ENCODE data around the gene EVL. TPM values are rescaled to one million over a fixed set of nuclear protein-coding genes. Genes with fewer than 3 reads are reported as not detected.

Gene EVL
- total and polyA plus RNA-seq, 10 of the 15 experiments (the other 5 are each of a cell fraction or from before 2014, with no cell fraction given) = 11.9 to 341 (median 89.8) TPM

- TF ChIP-seq ZNF687 (IDR thresholded peaks at IDR 0.05) (no peak), RFX5 (IDR thresholded peaks at IDR 0.05; ENCODE audit: low read depth, low read length) (no peak), NFIC (IDR thresholded peaks at IDR 0.05; ENCODE audit: low read depth, low read length) (no peak), CHD1 (IDR thresholded peaks at IDR 0.05; ENCODE audit: low read depth, low read length) (no peak), TCF12 (IDR thresholded peaks at IDR 0.05; ENCODE audit: low read depth, low read length) (no peak), MTA2 (IDR thresholded peaks at IDR 0.05; ENCODE audit: low read depth) (no peak), PML (IDR thresholded peaks at IDR 0.05; ENCODE audit: low read length) (no peak), RUNX3 (IDR thresholded peaks at IDR 0.05; ENCODE audit: low read length) (no peak), ZNF384 (IDR thresholded peaks at IDR 0.05; ENCODE audit: borderline replicate concordance, low read depth, low read length) (no peak), HDAC2 (IDR thresholded peaks at IDR 0.05) (no peak), YY1 (IDR thresholded peaks at IDR 0.05; ENCODE audit: low read depth, low read length) (no peak)
- TF ChIP-seq, protein P1, sequence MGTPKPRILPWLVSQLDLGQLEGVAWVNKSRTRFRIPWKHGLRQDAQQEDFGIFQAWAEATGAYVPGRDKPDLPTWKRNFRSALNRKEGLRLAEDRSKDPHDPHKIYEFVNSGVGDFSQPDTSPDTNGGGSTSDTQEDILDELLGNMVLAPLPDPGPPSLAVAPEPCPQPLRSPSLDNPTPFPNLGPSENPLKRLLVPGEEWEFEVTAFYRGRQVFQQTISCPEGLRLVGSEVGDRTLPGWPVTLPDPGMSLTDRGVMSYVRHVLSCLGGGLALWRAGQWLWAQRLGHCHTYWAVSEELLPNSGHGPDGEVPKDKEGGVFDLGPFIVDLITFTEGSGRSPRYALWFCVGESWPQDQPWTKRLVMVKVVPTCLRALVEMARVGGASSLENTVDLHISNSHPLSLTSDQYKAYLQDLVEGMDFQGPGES (IDR thresholded peaks at IDR 0.05) = no peak
- TF ChIP-seq, protein P2, sequence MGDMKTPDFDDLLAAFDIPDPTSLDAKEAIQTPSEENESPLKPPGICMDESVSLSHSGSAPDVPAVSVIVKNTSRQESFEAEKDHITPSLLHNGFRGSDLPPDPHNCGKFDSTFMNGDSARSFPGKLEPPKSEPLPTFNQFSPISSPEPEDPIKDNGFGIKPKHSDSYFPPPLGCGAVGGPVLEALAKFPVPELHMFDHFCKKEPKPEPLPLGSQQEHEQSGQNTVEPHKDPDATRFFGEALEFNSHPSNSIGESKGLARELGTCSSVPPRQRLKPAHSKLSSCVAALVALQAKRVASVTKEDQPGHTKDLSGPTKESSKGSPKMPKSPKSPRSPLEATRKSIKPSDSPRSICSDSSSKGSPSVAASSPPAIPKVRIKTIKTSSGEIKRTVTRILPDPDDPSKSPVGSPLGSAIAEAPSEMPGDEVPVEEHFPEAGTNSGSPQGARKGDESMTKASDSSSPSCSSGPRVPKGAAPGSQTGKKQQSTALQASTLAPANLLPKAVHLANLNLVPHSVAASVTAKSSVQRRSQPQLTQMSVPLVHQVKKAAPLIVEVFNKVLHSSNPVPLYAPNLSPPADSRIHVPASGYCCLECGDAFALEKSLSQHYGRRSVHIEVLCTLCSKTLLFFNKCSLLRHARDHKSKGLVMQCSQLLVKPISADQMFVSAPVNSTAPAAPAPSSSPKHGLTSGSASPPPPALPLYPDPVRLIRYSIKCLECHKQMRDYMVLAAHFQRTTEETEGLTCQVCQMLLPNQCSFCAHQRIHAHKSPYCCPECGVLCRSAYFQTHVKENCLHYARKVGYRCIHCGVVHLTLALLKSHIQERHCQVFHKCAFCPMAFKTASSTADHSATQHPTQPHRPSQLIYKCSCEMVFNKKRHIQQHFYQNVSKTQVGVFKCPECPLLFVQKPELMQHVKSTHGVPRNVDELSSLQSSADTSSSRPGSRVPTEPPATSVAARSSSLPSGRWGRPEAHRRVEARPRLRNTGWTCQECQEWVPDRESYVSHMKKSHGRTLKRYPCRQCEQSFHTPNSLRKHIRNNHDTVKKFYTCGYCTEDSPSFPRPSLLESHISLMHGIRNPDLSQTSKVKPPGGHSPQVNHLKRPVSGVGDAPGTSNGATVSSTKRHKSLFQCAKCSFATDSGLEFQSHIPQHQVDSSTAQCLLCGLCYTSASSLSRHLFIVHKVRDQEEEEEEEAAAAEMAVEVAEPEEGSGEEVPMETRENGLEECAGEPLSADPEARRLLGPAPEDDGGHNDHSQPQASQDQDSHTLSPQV (IDR thresholded peaks at IDR 0.05) = no peak
These were observed 24.0 kb upstream of the EVL start (continued) for GRCh38 chr14:100041271-100041670.

Measured in GM12878 (cell line).